ENCODE measurements around the gene IL6.

IL6 gene

GRCh38 chr7:22727714-22728035 is 675 bp downstream of the IL6 start:
- H3K36me3 ChIP-seq (ENCODE audit: control insufficient read depth, insufficient read depth, low read length): peaks cover 7% of the 10 kb centered on the region
- H3K9me3 ChIP-seq (ENCODE audit: control insufficient read depth, low read length): no peaks in the 10 kb centered on the region
- H3K4me1 ChIP-seq (ENCODE audit: control insufficient read depth, insufficient read depth, low read length, poor library complexity, severe bottlenecking): peaks cover 17% of the 10 kb centered on the region
- no peak overlapping the region for H3K27ac ChIP-seq (ENCODE audit: low read depth, low read length, severe bottlenecking)
- H3K4me3 ChIP-seq (ENCODE audit: extremely low read depth, insufficient read depth, low read length, poor library complexity, severe bottlenecking): peak overlapping the region; percentile 33
- 76 to 81% methylated on average over 2 to 3 of the region's 3 CpGs for WGBS, 2 experiments (ENCODE audit: insufficient coverage in 2 of 2)

- no peak overlapping the region for H3K4me3 ChIP-seq (ENCODE audit: extremely low read depth, insufficient read depth, low read length, poor library complexity, severe bottlenecking)
- H3K36me3 ChIP-seq (ENCODE audit: control insufficient read depth, insufficient read depth, low read length): peaks cover 7% of the 10 kb centered on the region
- H3K4me1 ChIP-seq (ENCODE audit: control insufficient read depth, insufficient read depth, low read length, poor library complexity, severe bottlenecking): peaks cover 16% of the 10 kb centered on the region
- 100% methylated on average over 1 of the region's 1 CpG; no CpG with 5 or more reads in 1 of the 2 experiments for WGBS, 2 experiments (ENCODE audit: insufficient coverage in 2 of 2)
- no peak overlapping the region for H3K27ac ChIP-seq (ENCODE audit: low read depth, low read length, severe bottlenecking)
- no peaks in the 10 kb centered on the region for H3K9me3 ChIP-seq (ENCODE audit: control insufficient read depth, low read length)
Observed at GRCh38 chr7:22728401-22729029, 1.5 kb downstream of the IL6 start.

- peaks cover 7% of the 10 kb centered on the region for H3K36me3 ChIP-seq (ENCODE audit: control insufficient read depth, insufficient read depth, low read length)
- peaks cover 16% of the 10 kb centered on the region for H3K4me1 ChIP-seq (ENCODE audit: control insufficient read depth, insufficient read depth, low read length, poor library complexity, severe bottlenecking)
- H3K9me3 ChIP-seq (ENCODE audit: control insufficient read depth, low read length): no peaks in the 10 kb centered on the region
- H3K4me3 ChIP-seq (ENCODE audit: extremely low read depth, insufficient read depth, low read length, poor library complexity, severe bottlenecking): no peak overlapping the region
- 80% methylated on average over 1 of the region's 3 CpGs; no CpG with 5 or more reads in 1 of the 2 experiments for WGBS, 2 experiments (ENCODE audit: insufficient coverage in 2 of 2)
- no peak overlapping the region for H3K27ac ChIP-seq (ENCODE audit: low read depth, low read length, severe bottlenecking)
Observed at GRCh38 chr7:22729180-22729825, 2.3 kb downstream of the IL6 start.

- H3K4me1 ChIP-seq (ENCODE audit: control insufficient read depth, insufficient read depth, low read length, poor library complexity, severe bottlenecking): peaks cover 16% of the 10 kb centered on the region
- H3K4me3 ChIP-seq (ENCODE audit: extremely low read depth, insufficient read depth, low read length, poor library complexity, severe bottlenecking): no peak overlapping the region
- WGBS, 2 experiments (ENCODE audit: insufficient coverage in 2 of 2): 86 to 100% methylated on average over 1 of the region's 2 CpGs
- no peaks in the 10 kb centered on the region for H3K9me3 ChIP-seq (ENCODE audit: control insufficient read depth, low read length)
- H3K27ac ChIP-seq (ENCODE audit: low read depth, low read length, severe bottlenecking): no peak overlapping the region
- peaks cover 7% of the 10 kb centered on the region for H3K36me3 ChIP-seq (ENCODE audit: control insufficient read depth, insufficient read depth, low read length)
Observed at GRCh38 chr7:22730066-22730710, 3.2 kb downstream of the IL6 start.

GRCh38 chr7:22730921-22731654 is 4.1 kb downstream of the IL6 start:
- Histone ChIP-seq H3K4me3 (ENCODE audit: extremely low read depth, insufficient read depth, low read length, poor library complexity, severe bottlenecking) (no peak overlapping the region), H3K27ac (ENCODE audit: low read depth, low read length, severe bottlenecking) (no peak overlapping the region)
- WGBS, 2 experiments (ENCODE audit: insufficient coverage in 2 of 2): 92 to 93% methylated on average over 4 of the region's 5 CpGs

GRCh38 chr7:22731766-22732165 is 4.8 kb downstream of the IL6 start:
- no peak overlapping the region for H3K27ac ChIP-seq (ENCODE audit: low read depth, low read length, severe bottlenecking)
- H3K4me1 ChIP-seq (ENCODE audit: control insufficient read depth, insufficient read depth, low read length, poor library complexity, severe bottlenecking): peaks cover 11% of the 10 kb centered on the region
- peaks cover 7% of the 10 kb centered on the region for H3K36me3 ChIP-seq (ENCODE audit: control insufficient read depth, insufficient read depth, low read length)
- H3K4me3 ChIP-seq (ENCODE audit: extremely low read depth, insufficient read depth, low read length, poor library complexity, severe bottlenecking): no peak overlapping the region
- peaks cover 2% of the 10 kb centered on the region for H3K9me3 ChIP-seq (ENCODE audit: control insufficient read depth, low read length)
- no CpG with 5 or more reads among the region's 2 CpGs for WGBS, 2 experiments (ENCODE audit: insufficient coverage in 2 of 2)

More at GRCh38 chr7:22730921-22731654, 4.1 kb downstream of the IL6 start:
- Histone ChIP-seq H3K4me1 (ENCODE audit: control insufficient read depth, insufficient read depth, low read length, poor library complexity, severe bottlenecking) (peaks cover 13% of the 10 kb centered on the region), H3K9me3 (ENCODE audit: control insufficient read depth, low read length) (no peaks in the 10 kb centered on the region), H3K36me3 (ENCODE audit: control insufficient read depth, insufficient read depth, low read length) (peaks cover 7% of the 10 kb centered on the region)

- 93 to 100% methylated on average over 3 to 4 of the region's 4 CpGs for WGBS, 2 experiments (ENCODE audit: insufficient coverage in 2 of 2)
- Histone ChIP-seq H3K4me1 (ENCODE audit: control insufficient read depth, insufficient read depth, low read length, poor library complexity, severe bottlenecking) (peaks cover 11% of the 10 kb centered on the region), H3K27ac (ENCODE audit: low read depth, low read length, severe bottlenecking) (no peak overlapping the region), H3K9me3 (ENCODE audit: control insufficient read depth, low read length) (peaks cover 6% of the 10 kb centered on the region), H3K36me3 (ENCODE audit: control insufficient read depth, insufficient read depth, low read length) (peaks cover 7% of the 10 kb centered on the region), H3K4me3 (ENCODE audit: extremely low read depth, insufficient read depth, low read length, poor library complexity, severe bottlenecking) (no peak overlapping the region)
Observed at GRCh38 chr7:22732556-22733126, 5.6 kb downstream of the IL6 start.

- peaks cover 7% of the 10 kb centered on the region for H3K36me3 ChIP-seq (ENCODE audit: control insufficient read depth, insufficient read depth, low read length)
- 93% methylated on average over 2 to 3 of the region's 6 CpGs for WGBS, 2 experiments (ENCODE audit: insufficient coverage in 2 of 2)
- H3K4me3 ChIP-seq (ENCODE audit: extremely low read depth, insufficient read depth, low read length, poor library complexity, severe bottlenecking): no peak overlapping the region
- H3K4me1 ChIP-seq (ENCODE audit: control insufficient read depth, insufficient read depth, low read length, poor library complexity, severe bottlenecking): peaks cover 5% of the 10 kb centered on the region
- H3K27ac ChIP-seq (ENCODE audit: low read depth, low read length, severe bottlenecking): no peak overlapping the region
- peaks cover 6% of the 10 kb centered on the region for H3K9me3 ChIP-seq (ENCODE audit: control insufficient read depth, low read length)
Observed at GRCh38 chr7:22733761-22734160, 6.8 kb downstream of the IL6 start.

- no CpG with 5 or more reads among the region's 4 CpGs for WGBS, 2 experiments (ENCODE audit: insufficient coverage in 2 of 2)
- Histone ChIP-seq H3K4me1 (ENCODE audit: control insufficient read depth, insufficient read depth, low read length, poor library complexity, severe bottlenecking) (no peaks in the 10 kb centered on the region), H3K4me3 (ENCODE audit: extremely low read depth, insufficient read depth, low read length, poor library complexity, severe bottlenecking) (no peak overlapping the region), H3K27ac (ENCODE audit: low read depth, low read length, severe bottlenecking) (no peak overlapping the region), H3K9me3 (ENCODE audit: control insufficient read depth, low read length) (no peaks in the 10 kb centered on the region), H3K36me3 (ENCODE audit: control insufficient read depth, insufficient read depth, low read length) (no peaks in the 10 kb centered on the region)
Observed at GRCh38 chr7:22743014-22743413, 16.0 kb downstream of the IL6 start.

GRCh38 chr7:22751341-22751740 is 24.3 kb downstream of the IL6 start:
- H3K4me1 ChIP-seq (ENCODE audit: control insufficient read depth, insufficient read depth, low read length, poor library complexity, severe bottlenecking): no peaks in the 10 kb centered on the region
- H3K4me3 ChIP-seq (ENCODE audit: extremely low read depth, insufficient read depth, low read length, poor library complexity, severe bottlenecking): no peak overlapping the region
- no peak overlapping the region for H3K27ac ChIP-seq (ENCODE audit: low read depth, low read length, severe bottlenecking)
- WGBS, 2 experiments (ENCODE audit: insufficient coverage in 2 of 2): 0% methylated on average over 1 of the region's 1 CpG
- H3K36me3 ChIP-seq (ENCODE audit: control insufficient read depth, insufficient read depth, low read length): no peaks in the 10 kb centered on the region
- H3K9me3 ChIP-seq (ENCODE audit: control insufficient read depth, low read length): peaks cover 7% of the 10 kb centered on the region

Measured in mesodermal cell (in vitro differentiated cells).